ENCODE results near the gene NREP.

Gene NREP

GRCh38 chr5:111679611-111680010, 77.4 kb downstream of the NREP start:
- TF ChIP-seq CTCF (IDR thresholded peaks at IDR 0.05), result no peak
- H3K36me3 ChIP-seq, result no peaks in the 10 kb centered on the region
- H3K4me3 ChIP-seq (ENCODE audit: low read depth in 1 of 2, low read length in 1 of 2), result no peak overlapping the region
- no peaks in the 10 kb centered on the region for H3K9me3 ChIP-seq
- H3K4me1 ChIP-seq (ENCODE audit: control insufficient read depth in 1 of 2, insufficient read depth in 1 of 2, low read depth in 1 of 2, low read length in 1 of 2), result no peaks in the 10 kb centered on the region
- H3K27ac ChIP-seq, result no peak overlapping the region
- no peaks in the 10 kb centered on the region for H3K27me3 ChIP-seq

All from neutrophil (primary cell).